Heart right ventricle (tissue), 16 donors: ENCODE results near the gene VSNL1. TPM values are rescaled to one million over a fixed set of nuclear protein-coding genes. Genes with fewer than 3 reads are reported as not detected.

Experiments used
- ATAC-seq, 8 donors: fragments of 200-7000 bp; cut with Tn5 transposase; one replicate each; pipeline ENCODE4 v1.9.1; 2020; ENCODE audit warnings: mild to moderate bottlenecking in 8 of 8, moderate library complexity in 8 of 8, moderate number of reproducible peaks in 1 of 8
- DNase-seq, 2 donors: peaks; one replicate each; pipeline ENCODE4 v3.0.0-alpha.2; 2020
- H3K27ac ChIP-seq, 10 donors: fragments of 200-600 bp; sonication (generic) in 2 of 10; one replicate each; pipeline versions ENCODE4 v1.5.0 to v1.8.0; 2020 to 2022; ENCODE audit warnings: mild to moderate bottlenecking in 3 of 10
- H3K27me3 ChIP-seq, 7 donors: fragments of 200-600 bp; one replicate each; pipeline ENCODE4 v1.8.0; 2021 to 2022; ENCODE audit warnings: mild to moderate bottlenecking in 2 of 7
- H3K36me3 ChIP-seq, 9 donors: fragments of 200-600 bp; sonication (generic) in 1 of 9; one replicate each; pipeline versions ENCODE4 v1.5.0 to v1.8.0; 2020 to 2022; ENCODE audit warnings: mild to moderate bottlenecking in 2 of 9
- H3K4me1 ChIP-seq, 9 donors: fragments of 200-600 bp; sonication (generic) in 1 of 9; one replicate each; pipeline versions ENCODE4 v1.5.0 to v1.8.0; 2020 to 2022; ENCODE audit warnings: mild to moderate bottlenecking in 4 of 9
- H3K4me3 ChIP-seq, 10 donors: fragments of 200-600 bp; sonication (generic) in 2 of 10; one replicate each; pipeline versions ENCODE4 v1.5.0 to v1.8.0; 2020 to 2022; ENCODE audit warnings: mild to moderate bottlenecking in 7 of 10, moderate library complexity in 2 of 10
- H3K9me3 ChIP-seq, 11 donors: fragments of 200-600 bp in 10 of 11; sonication (generic) in 2 of 11; one replicate each; pipeline versions ENCODE4 v1.5.0 to v1.8.0; 2013 to 2022; ENCODE audit warnings: mild to moderate bottlenecking in 2 of 11, control low read depth in 1 of 11, moderate library complexity in 1 of 11
- CTCF ChIP-seq, 9 donors: fragments of 200-600 bp; sonication (generic) in 2 of 9; IDR thresholded peaks; one replicate each; pipeline versions ENCODE4 v1.5.0 to v1.8.0; 2021 to 2022; ENCODE audit warnings: antibody characterized with exemption in 9 of 9, mild to moderate bottlenecking in 5 of 9, moderate library complexity in 1 of 9
- WGBS, 2 donors: extraction: QIAGEN DNeasy Blood & Tissue Kit; methylation state at CpG; one replicate each; pipeline ENCODE4 v1.1.7; 2013; ENCODE audit warnings: inconsistent platforms in 1 of 2; 5-methylcytosine and 5-hydroxymethylcytosine counted together
- intact Hi-C, 10 donors: fragments of 100-400 bp; cut with DNase I; formaldehyde crosslinking; loops; one replicate each; pipeline versions ENCODE4 v1.11.1 to v1.14.2; 2022
- polyA plus RNA-seq, 2 donors: library from polyadenylated mRNA; stranded (reverse); fragments of 200-250 nt; gene quantifications; one replicate each; pipeline ENCODE4 v1.2.3, GENCODE V29; 2013
- total RNA-seq, 10 donors: library from RNA; stranded (reverse); fragmentation: NEBNext Ultra II Directional in 3 of 10; extraction: Animal tissue kit (Norgen Biotek cat#: 25700) in 3 of 10; gene quantifications; one replicate each; pipeline versions ENCODE4 v1.2.1 to v1.2.4, GENCODE V29; 2021 to 2023
- donor health status: Arrhythmogenic right ventricular cardiomyopathy.
- donor health status: ischemic (EF 13 %, LVEDD 7.1; RV severe dilation, severe dysfunction).
- donor health status: healthy with polysubstance abuse.
- donor health status: DM: no; HTN: yes; CAD: no.
- donor health status: DM: no; HTN: no; CAD: no.
- donor health status: ischemic (EF 25% LVEDD 6.9; RV normal size, moderate dysfunction).
- donor health status: ischemic (EF 25% LVEDD 5.7; RV mildly dilated, moderate dysfunction).
- donor health status: healthy.
- donor health status: DM: yes; HTN: yes; CAD: no.
- donor health status: Ischemic cardiomyopathy.
- donor health status: ischemic (EF 35%, LVEDD 5.7; RV mildly dilated, moderate dysfunction).
- donor health status: nonischemic (EF 11% LVEDD 7.7; RV severe dilation, severe dysfunction).
- donor health status: DM: yes; HTN: yes; CAD: no.
- donor health status: PGD.
- donor health status: ischemic (EF 29% LVEDD 5.4; RV normal size, mild dysfunction).
- donor health status: nonischemic (EF 23%, LVEDD 6.1; RV moderate dilation, normal function).

VSNL1 gene
- total and polyA plus RNA-seq, 12 donors, result 5.9 to 24.3 (median 17.3) TPM

DNA sequence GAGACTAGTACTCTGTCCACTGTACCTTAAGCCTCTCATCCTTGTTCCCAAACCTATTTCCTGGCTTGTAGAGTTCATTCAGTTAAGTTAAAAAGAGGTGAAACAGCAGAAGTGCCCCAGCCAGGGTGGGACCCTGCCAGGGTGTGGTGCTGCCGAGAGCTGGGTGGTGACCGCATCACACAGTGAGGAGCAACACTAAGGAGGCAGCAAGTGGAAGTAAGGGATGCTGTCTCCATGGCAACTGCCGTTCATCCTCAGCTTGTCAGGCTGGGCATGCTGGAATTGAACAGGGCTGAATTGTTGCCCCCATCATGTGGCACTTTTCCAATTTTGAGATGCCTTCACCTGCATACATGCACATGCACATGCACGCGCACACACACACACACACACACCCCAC lies 77.0 kb downstream of the VSNL1 start:
- ATAC-seq (no peak), DNase-seq (no peak)
- intact Hi-C loops, result no loop called here
- WGBS, 2 donors, result 94 to 95% methylated on average over 5 of the region's 5 CpGs
- no peak overlapping the region for H3K4me3 ChIP-seq
- H3K36me3 ChIP-seq, result no peaks in the 10 kb centered on the region
- no peaks in the 10 kb centered on the region for H3K27me3 ChIP-seq
- H3K4me1 ChIP-seq, result peaks cover 0 to 34% (median 14%) of the 10 kb centered on the region in 9 donors
- no peak for TF ChIP-seq CTCF (IDR thresholded peaks at IDR 0.05)
- H3K27ac ChIP-seq, result no peak overlapping the region
- H3K9me3 ChIP-seq, result no peaks in the 10 kb centered on the region

- WGBS, 2 donors, result 86 to 95% methylated on average over 1 of the region's 1 CpG
- DNase-seq (no peak), ATAC-seq (no peak)
- peaks cover 0 to 39% (median 14%) of the 10 kb centered on the region in 9 donors for H3K4me1 ChIP-seq
- no peak overlapping the region for H3K4me3 ChIP-seq
- H3K27ac ChIP-seq, result no peak overlapping the region
- TF ChIP-seq CTCF (IDR thresholded peaks at IDR 0.05), result no peak
- H3K9me3 ChIP-seq, result no peaks in the 10 kb centered on the region
- H3K27me3 ChIP-seq, result no peaks in the 10 kb centered on the region
- intact Hi-C loops, result no loop called here
- no peaks in the 10 kb centered on the region for H3K36me3 ChIP-seq
Measured at GRCh38 chr2:17617955-17618354, 77.5 kb downstream of the VSNL1 start.

DNA sequence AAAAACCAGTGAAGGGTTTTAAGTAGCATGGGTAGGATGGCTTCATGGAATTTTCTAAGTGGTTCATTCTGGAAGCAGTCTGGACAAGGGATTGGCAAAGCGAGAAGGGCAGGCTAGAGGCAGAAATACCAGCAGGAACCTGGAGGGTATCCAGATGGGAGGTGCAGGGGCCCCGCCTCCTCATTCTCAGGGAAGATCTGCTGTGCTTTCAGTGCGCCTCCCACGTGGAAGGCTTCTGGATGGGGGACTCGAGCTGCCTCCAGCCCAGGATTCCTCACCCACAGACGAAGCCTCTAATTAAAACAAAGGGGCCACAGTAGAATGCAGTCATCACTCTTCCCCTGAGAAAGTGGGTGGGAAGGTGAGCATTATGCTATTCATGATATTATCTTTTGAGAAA lies 79.8 kb downstream of the VSNL1 start:
- Histone ChIP-seq H3K27me3 (no peaks in the 10 kb centered on the region), H3K9me3 (peaks cover 0 to 3% (median 0%) of the 10 kb centered on the region in 11 donors), H3K4me1 (peaks cover 0 to 28% (median 13%) of the 10 kb centered on the region in 9 donors), H3K27ac (peak overlapping the region in 5 of 10 donors; percentile 2 to 65 (median 47)), H3K36me3 (no peaks in the 10 kb centered on the region), H3K4me3 (no peak overlapping the region)
- intact Hi-C loops, result no loop called here
- TF ChIP-seq CTCF (IDR thresholded peaks at IDR 0.05), result no peak
- ATAC-seq, result peak; percentile 60 to 95 (median 92)
- WGBS, 2 donors, result 17 to 27% methylated on average over 6 of the region's 6 CpGs
- DNase-seq, result peak; percentile 43 to 67

DNA sequence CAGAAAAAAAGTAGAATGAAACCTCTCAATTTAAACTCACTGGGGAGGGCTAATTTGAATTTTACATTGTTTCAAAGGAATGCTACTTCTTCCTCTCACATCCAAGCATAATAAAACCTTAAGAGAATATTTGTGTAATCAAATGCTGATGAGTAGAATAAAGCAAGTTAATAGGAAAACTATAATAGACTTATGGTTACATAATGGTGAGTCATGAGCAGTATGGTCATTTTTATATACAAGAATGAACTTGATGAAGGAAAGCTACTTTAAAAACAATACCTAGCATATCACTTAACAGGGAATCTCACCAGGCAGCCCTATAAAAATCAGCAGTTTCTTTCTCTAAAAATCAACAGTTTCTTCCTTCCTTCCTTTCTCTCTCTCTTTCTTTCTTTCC lies 80.3 kb downstream of the VSNL1 start:
- H3K4me1 ChIP-seq, result peaks cover 0 to 23% (median 13%) of the 10 kb centered on the region in 9 donors
- no peak for ATAC-seq
- DNase-seq, result no peak
- H3K27me3 ChIP-seq, result no peaks in the 10 kb centered on the region
- no peaks in the 10 kb centered on the region for H3K36me3 ChIP-seq
- no peak overlapping the region for H3K4me3 ChIP-seq
- no peak for TF ChIP-seq CTCF (IDR thresholded peaks at IDR 0.05)
- peak overlapping the region in 2 of 10 donors; percentile 2 to 65 for H3K27ac ChIP-seq
- intact Hi-C loops, result no loop called here
- peaks cover 0 to 3% (median 0%) of the 10 kb centered on the region in 11 donors for H3K9me3 ChIP-seq
